ENCODE results near the gene ADGRF3. TPM values are rescaled to one million over a fixed set of nuclear protein-coding genes. Genes with fewer than 3 reads are reported as not detected.
A peak's percentile ranks its signal among the peaks of the same experiment; 100 is the strongest.

The ADGRF3 gene
- total and polyA plus RNA-seq, 9 of the 15 experiments (the other 6 are each of a cell fraction or from before 2014, with no cell fraction given) = 0.04 to 0.54 (median 0.16) TPM; not detected in 2

DNA sequence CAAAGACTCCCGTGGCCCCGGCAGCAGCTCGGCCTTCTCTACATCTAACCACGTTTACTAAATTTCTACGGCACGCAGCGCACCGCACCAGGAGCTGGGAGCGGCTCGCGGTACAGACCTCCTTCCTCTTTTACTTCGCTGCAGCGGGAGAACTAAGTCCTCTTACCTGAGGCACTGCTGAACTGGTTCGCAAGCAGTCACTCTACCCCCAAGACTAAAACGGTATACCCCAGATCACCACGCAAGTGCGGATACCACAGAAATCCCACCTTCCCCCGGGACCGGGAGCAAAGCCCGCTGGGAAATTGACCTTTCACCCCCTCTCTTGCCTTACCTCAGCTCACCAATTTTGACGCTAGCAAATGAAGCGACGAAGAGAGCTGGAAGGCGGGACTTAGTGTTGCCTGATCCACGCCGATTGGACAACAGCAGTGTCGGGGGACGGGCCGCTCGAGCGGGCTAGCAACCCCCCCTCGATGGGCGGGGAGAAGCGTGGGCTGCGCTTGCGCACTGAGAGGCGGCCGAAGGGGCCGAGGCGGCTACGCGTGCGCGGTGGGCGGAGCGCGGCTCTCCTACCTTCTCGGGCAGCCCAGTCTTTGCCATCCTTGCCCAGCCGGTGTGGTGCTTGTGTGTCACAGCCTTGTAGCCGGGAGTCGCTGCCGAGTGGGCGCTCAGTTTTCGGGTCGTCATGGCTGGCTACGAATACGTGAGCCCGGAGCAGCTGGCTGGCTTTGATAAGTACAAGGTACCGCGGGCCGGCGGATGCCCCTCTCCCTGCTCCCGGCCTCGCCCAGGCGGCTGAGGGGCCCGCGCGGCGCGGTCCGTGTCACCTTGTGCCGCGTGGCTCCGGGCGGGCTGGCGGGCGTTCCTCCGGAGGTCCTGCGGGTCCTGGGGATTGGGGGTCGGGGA is 790 bp downstream of the ADGRF3 start, which contains the start of gene SELENOI (continued):
- TF ChIP-seq, protein P1, sequence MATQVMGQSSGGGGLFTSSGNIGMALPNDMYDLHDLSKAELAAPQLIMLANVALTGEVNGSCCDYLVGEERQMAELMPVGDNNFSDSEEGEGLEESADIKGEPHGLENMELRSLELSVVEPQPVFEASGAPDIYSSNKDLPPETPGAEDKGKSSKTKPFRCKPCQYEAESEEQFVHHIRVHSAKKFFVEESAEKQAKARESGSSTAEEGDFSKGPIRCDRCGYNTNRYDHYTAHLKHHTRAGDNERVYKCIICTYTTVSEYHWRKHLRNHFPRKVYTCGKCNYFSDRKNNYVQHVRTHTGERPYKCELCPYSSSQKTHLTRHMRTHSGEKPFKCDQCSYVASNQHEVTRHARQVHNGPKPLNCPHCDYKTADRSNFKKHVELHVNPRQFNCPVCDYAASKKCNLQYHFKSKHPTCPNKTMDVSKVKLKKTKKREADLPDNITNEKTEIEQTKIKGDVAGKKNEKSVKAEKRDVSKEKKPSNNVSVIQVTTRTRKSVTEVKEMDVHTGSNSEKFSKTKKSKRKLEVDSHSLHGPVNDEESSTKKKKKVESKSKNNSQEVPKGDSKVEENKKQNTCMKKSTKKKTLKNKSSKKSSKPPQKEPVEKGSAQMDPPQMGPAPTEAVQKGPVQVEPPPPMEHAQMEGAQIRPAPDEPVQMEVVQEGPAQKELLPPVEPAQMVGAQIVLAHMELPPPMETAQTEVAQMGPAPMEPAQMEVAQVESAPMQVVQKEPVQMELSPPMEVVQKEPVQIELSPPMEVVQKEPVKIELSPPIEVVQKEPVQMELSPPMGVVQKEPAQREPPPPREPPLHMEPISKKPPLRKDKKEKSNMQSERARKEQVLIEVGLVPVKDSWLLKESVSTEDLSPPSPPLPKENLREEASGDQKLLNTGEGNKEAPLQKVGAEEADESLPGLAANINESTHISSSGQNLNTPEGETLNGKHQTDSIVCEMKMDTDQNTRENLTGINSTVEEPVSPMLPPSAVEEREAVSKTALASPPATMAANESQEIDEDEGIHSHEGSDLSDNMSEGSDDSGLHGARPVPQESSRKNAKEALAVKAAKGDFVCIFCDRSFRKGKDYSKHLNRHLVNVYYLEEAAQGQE (IDR thresholded peaks at IDR 0.05; ENCODE audit: borderline replicate concordance) = no peak
- TF ChIP-seq, protein P1 (CRISPR knock-in tag; IDR thresholded peaks at IDR 0.05; ENCODE audit: low read depth) = no peak
- TF ChIP-seq KDM1A (IDR thresholded peaks at IDR 0.05) (no peak), ZNF23 (CRISPR knock-in tag; IDR thresholded peaks at IDR 0.05) (no peak), DPF2 (IDR thresholded peaks at IDR 0.05) (no peak), PHF21A (IDR thresholded peaks at IDR 0.05; ENCODE audit: borderline replicate concordance, low read depth) (no peak), PCBP1 (IDR thresholded peaks at IDR 0.05; ENCODE audit: low read depth, low read length, poor library complexity, severe bottlenecking) (peak; percentile 80), IFI16 (CRISPR knock-in tag; IDR thresholded peaks at IDR 0.05) (no peak), FOXA3 (CRISPR knock-in tag; conservative IDR thresholded peaks at IDR 0.05 in 1 of 2, IDR thresholded peaks at IDR 0.05 in 1 of 2) (peak in 1 of 2 experiments; percentile 27; a peak in 1 of 4 replicates), POLR2AphosphoS5 (IDR thresholded peaks at IDR 0.05; ENCODE audit: control insufficient read depth, insufficient read depth, low read depth, low read length) (peak; percentile 91), NCOA6 (IDR thresholded peaks at IDR 0.05) (no peak), CBFA2T2 (conservative IDR thresholded peaks at IDR 0.05) (no peak), PML (IDR thresholded peaks at IDR 0.05; ENCODE audit: low read length) (peak; percentile 93), ZNF75A (CRISPR knock-in tag; IDR thresholded peaks at IDR 0.05) (no peak), ZNF766 (CRISPR knock-in tag; conservative IDR thresholded peaks at IDR 0.05) (no peak), ZNF24 (IDR thresholded peaks at IDR 0.05) (0 out of 2 replicates have a peak, but pooled peaks have one; percentile 12), PRPF4 (IDR thresholded peaks at IDR 0.05; ENCODE audit: insufficient read depth, low read depth, low read length, poor library complexity, severe bottlenecking) (no peak), NFYB (IDR thresholded peaks at IDR 0.05; ENCODE audit: extremely low read depth, insufficient read length) (peak; percentile 75)
- TF ChIP-seq, protein P2, sequence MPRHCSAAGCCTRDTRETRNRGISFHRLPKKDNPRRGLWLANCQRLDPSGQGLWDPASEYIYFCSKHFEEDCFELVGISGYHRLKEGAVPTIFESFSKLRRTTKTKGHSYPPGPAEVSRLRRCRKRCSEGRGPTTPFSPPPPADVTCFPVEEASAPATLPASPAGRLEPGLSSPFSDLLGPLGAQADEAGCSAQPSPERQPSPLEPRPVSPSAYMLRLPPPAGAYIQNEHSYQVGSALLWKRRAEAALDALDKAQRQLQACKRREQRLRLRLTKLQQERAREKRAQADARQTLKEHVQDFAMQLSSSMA (CRISPR knock-in tag; IDR thresholded peaks at IDR 0.05) = no peak
- TF ChIP-seq, protein P3, sequence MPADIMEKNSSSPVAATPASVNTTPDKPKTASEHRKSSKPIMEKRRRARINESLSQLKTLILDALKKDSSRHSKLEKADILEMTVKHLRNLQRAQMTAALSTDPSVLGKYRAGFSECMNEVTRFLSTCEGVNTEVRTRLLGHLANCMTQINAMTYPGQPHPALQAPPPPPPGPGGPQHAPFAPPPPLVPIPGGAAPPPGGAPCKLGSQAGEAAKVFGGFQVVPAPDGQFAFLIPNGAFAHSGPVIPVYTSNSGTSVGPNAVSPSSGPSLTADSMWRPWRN (IDR thresholded peaks at IDR 0.05; ENCODE audit: low read depth) = no peak
